Ishikawa (cell line): ENCODE data around the gene CARTPT.

Experiments used
- CREB1 ChIP-seq: IDR thresholded peaks from 2 replicates; pipeline ENCODE4 v1.6.1; 2012; ENCODE audit warnings: low read depth
- FOXM1 ChIP-seq: IDR thresholded peaks from 2 replicates; pipeline ENCODE4 v1.6.1; 2012; ENCODE audit warnings: low read depth, borderline replicate concordance
- MAX ChIP-seq: IDR thresholded peaks from 2 replicates; pipeline ENCODE4 v1.6.1; 2012
- YY1 ChIP-seq: IDR thresholded peaks from 2 replicates; pipeline ENCODE4 v1.6.1; 2012; ENCODE audit warnings: low read depth
- ZBTB7A ChIP-seq: IDR thresholded peaks from 2 replicates; pipeline ENCODE4 v1.6.1; 2012; ENCODE audit warnings: low read depth

- no peak for TF ChIP-seq MAX
- no peak for TF ChIP-seq FOXM1
- no peak for TF ChIP-seq YY1
- TF ChIP-seq CREB1: no peak
- TF ChIP-seq ZBTB7A: no peak
Observed at GRCh38 chr5:71744009-71744790, 25.1 kb downstream of the CARTPT start.
